Stimulated activated CD4-positive, alpha-beta T cell treated with anti-CD3 and anti-CD28 coated beads, Interleukin-12 subunit alpha, Interleukin-12 subunit beta, amount 100 ng/mL, for 4 hours (primary cell): ENCODE measurements around the gene APOL6.
"Not testable (repeated sequence)": the region's sequence is repeated elsewhere in the genome, so short reads cannot be mapped to it uniquely, and the experiment has no call there.

ENCODE experiments used
- DNase-seq: peaks from one replicate; pipeline ENCODE4 v3.0.0-alpha.2; 2020

The APOL6 gene

GRCh38 chr22:35681454-35682052 lies 33.3 kb downstream of the APOL6 start:
- no peak for DNase-seq

- DNase-seq: no peak
These were observed 35.3 kb downstream of the APOL6 start for GRCh38 chr22:35683560-35683959.

- DNase-seq: no peak
These were observed 36.0 kb downstream of the APOL6 start for GRCh38 chr22:35684270-35684700.

- no peak for DNase-seq
These were observed 36.5 kb downstream of the APOL6 start for GRCh38 chr22:35684732-35685131.

- DNase-seq: no peak
These were observed 37.5 kb downstream of the APOL6 start for GRCh38 chr22:35685731-35686130.

- DNase-seq: no peak
These were observed 38.1 kb downstream of the APOL6 start for GRCh38 chr22:35686298-35686697.

- DNase-seq: no peak
These were observed 39.2 kb downstream of the APOL6 start for GRCh38 chr22:35687461-35687860.

GRCh38 chr22:35688913-35689675 lies 40.8 kb downstream of the APOL6 start:
- no peak for DNase-seq

GRCh38 chr22:35690001-35690400 lies 41.8 kb downstream of the APOL6 start:
- no peak for DNase-seq

GRCh38 chr22:35695202-35695601 lies 47.0 kb downstream of the APOL6 start:
- DNase-seq: no peak

- no peak for DNase-seq
These were observed 48.9 kb downstream of the APOL6 start for GRCh38 chr22:35697142-35697541.

- not testable (repeated sequence) for DNase-seq
These were observed 51.6 kb downstream of the APOL6 start for GRCh38 chr22:35699852-35700251.

GRCh38 chr22:35703861-35704584 lies 55.8 kb downstream of the APOL6 start:
- DNase-seq: no peak

GRCh38 chr22:35705141-35705540 lies 56.9 kb downstream of the APOL6 start:
- DNase-seq: no peak

- DNase-seq: no peak
These were observed 60.2 kb downstream of the APOL6 start for GRCh38 chr22:35708453-35708852.

GRCh38 chr22:35708917-35709316 lies 60.7 kb downstream of the APOL6 start:
- DNase-seq: no peak

- DNase-seq: no peak
These were observed 63.1 kb downstream of the APOL6 start for GRCh38 chr22:35711336-35711735.

- no peak for DNase-seq
These were observed 64.4 kb downstream of the APOL6 start for GRCh38 chr22:35712672-35713071.

- DNase-seq: no peak
These were observed 69.3 kb downstream of the APOL6 start, which contains the start of gene APOL5 for GRCh38 chr22:35717572-35717971. APOL5 (plus strand) TSS chr22:35717872; CDS start chr22:35717872, 0 bp downstream.
